Left ventricle myocardium superior (tissue), 1 donor: ENCODE data around the gene IGF2BP2. TPM values are rescaled to one million over a fixed set of nuclear protein-coding genes. Genes with fewer than 3 reads are reported as not detected.
"Not testable (repeated sequence)": the region's sequence is repeated elsewhere in the genome, so short reads cannot be mapped to it uniquely, and the experiment has no call there.

Experiments
- ATAC-seq: fragments of 200-7000 bp; cut with Tn5 transposase; one replicate; pipeline ENCODE4 v1.9.1; 2020; ENCODE audit warnings: mild to moderate bottlenecking, moderate library complexity
- DNase-seq: peaks from one replicate; pipeline ENCODE4 v3.0.0-alpha.2; 2020
- intact Hi-C: fragments of 100-400 bp; cut with micrococcal nuclease; formaldehyde crosslinking; loops from one replicate; pipeline ENCODE4 v1.11.0; 2022
- total RNA-seq: library from RNA; stranded (reverse); fragmentation: NEBNext Ultra II Directional; extraction: Animal tissue kit (Norgen Biotek cat#: 25700); gene quantifications from one replicate; pipeline ENCODE4 v1.2.1, GENCODE V29; 2021
- donor health status: DM: no; HTN: yes; CAD: no; lungs with severe emphysema.

Gene IGF2BP2
- total RNA-seq, 1 donor from 2014 or later = 16.7 TPM

- intact Hi-C loops = no loop called here
- DNase-seq (no peak), ATAC-seq (no peak)
Observed at GRCh38 chr3:185657691-185658503, 166.9 kb downstream of the IGF2BP2 start.

GRCh38 chr3:185657211-185657610 is 167.6 kb downstream of the IGF2BP2 start:
- intact Hi-C loops = no loop called here

GRCh38 chr3:185656321-185656840 is 168.5 kb downstream of the IGF2BP2 start:
- DNase-seq (peak; percentile 63), ATAC-seq (peak; percentile 81)
- intact Hi-C loops = no loop called here

More at GRCh38 chr3:185657211-185657610, 167.6 kb downstream of the IGF2BP2 start:
- ATAC-seq = no peak
- no peak for DNase-seq

GRCh38 chr3:185655426-185656320 is 169.2 kb downstream of the IGF2BP2 start:
- intact Hi-C loops = no loop called here
- ATAC-seq (no peak), DNase-seq (no peak)

GRCh38 chr3:185654758-185655145 is 170.1 kb downstream of the IGF2BP2 start:
- intact Hi-C loops = no loop called here
- no peak for DNase-seq
- ATAC-seq = no peak

GRCh38 chr3:185653949-185654757 is 170.7 kb downstream of the IGF2BP2 start:
- no peak for DNase-seq
- no peak for ATAC-seq
- intact Hi-C loops = no loop called here

- ATAC-seq (no peak), DNase-seq (no peak)
Observed at GRCh38 chr3:185651971-185652370, 172.9 kb downstream of the IGF2BP2 start.

GRCh38 chr3:185649414-185649813 is 175.4 kb downstream of the IGF2BP2 start:
- ATAC-seq (no peak), DNase-seq (no peak)
- intact Hi-C loops = no loop called here

More at GRCh38 chr3:185651971-185652370, 172.9 kb downstream of the IGF2BP2 start:
- intact Hi-C loops = no loop called here

GRCh38 chr3:185648396-185648795 is 176.4 kb downstream of the IGF2BP2 start:
- ATAC-seq (no peak), DNase-seq (no peak)

GRCh38 chr3:185647880-185648210 is 177.0 kb downstream of the IGF2BP2 start:
- DNase-seq (no peak), ATAC-seq (no peak)
- intact Hi-C loops = no loop called here

More at GRCh38 chr3:185648396-185648795, 176.4 kb downstream of the IGF2BP2 start:
- intact Hi-C loops = no loop called here

GRCh38 chr3:185647134-185647879 is 177.5 kb downstream of the IGF2BP2 start:
- ATAC-seq = no peak
- intact Hi-C loops = no loop called here
- no peak for DNase-seq

- no peak for DNase-seq
- intact Hi-C loops = no loop called here
- no peak for ATAC-seq
Observed at GRCh38 chr3:185646382-185647133, 178.3 kb downstream of the IGF2BP2 start.

GRCh38 chr3:185645596-185646381 is 179.1 kb downstream of the IGF2BP2 start:
- no peak for ATAC-seq
- DNase-seq = no peak
- intact Hi-C loops = no loop called here

- ATAC-seq, DNase-seq, intact Hi-C loops: not testable (repeated sequence)
Observed at GRCh38 chr3:185645191-185645590, 179.7 kb downstream of the IGF2BP2 start.

GRCh38 chr3:185640308-185640707 is 184.5 kb downstream of the IGF2BP2 start:
- no peak for ATAC-seq
- intact Hi-C loops = no loop called here

GRCh38 chr3:185639632-185640206 is 185.1 kb downstream of the IGF2BP2 start:
- ATAC-seq (no peak), DNase-seq (no peak)
- intact Hi-C loops = no loop called here

More at GRCh38 chr3:185640308-185640707, 184.5 kb downstream of the IGF2BP2 start:
- no peak for DNase-seq

- ATAC-seq, intact Hi-C loops, DNase-seq: not testable (repeated sequence)
Observed at GRCh38 chr3:185638651-185639050, 186.2 kb downstream of the IGF2BP2 start.
